ENCODE data around the gene HOMER2.

The HOMER2 gene

DNA sequence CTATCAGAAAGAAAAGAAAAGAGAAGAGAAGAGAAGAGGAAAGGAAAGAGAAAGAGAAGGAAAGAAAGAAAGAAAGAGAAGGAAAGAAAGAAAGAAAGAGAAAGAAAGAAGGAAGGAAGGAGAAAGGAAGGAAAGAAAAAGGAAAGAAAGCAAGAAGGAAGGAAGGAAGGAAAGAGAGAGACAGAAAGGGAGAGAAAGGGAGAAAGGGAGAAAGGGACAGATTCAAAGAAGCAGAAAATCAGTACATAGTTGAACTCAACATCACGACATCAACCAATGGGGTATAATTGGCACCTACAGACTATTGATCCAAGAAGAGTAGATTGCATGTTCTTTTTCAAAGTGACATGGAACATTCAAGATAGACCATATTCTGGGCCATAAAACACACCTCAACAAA lies 45.2 kb downstream of the HOMER2 start:
- no peak for DNase-seq (ENCODE audit: low read depth in 1 of 2, low spot score in 1 of 2)
- Histone ChIP-seq H3K27ac (replicated peaks) (no peak overlapping the region), H3K27me3 (ENCODE audit: insufficient read depth, poor library complexity, severe bottlenecking) (no peaks in the 10 kb centered on the region), H3K4me3 (replicated peaks; ENCODE audit: insufficient read depth, low read length) (no peak overlapping the region)
- TF ChIP-seq CTCF (IDR thresholded peaks at IDR 0.05; ENCODE audit: insufficient read depth, low read length) = no peak
- TF ChIP-seq SPI1 (IDR thresholded peaks at IDR 0.05; ENCODE audit: borderline replicate concordance, low read depth) = no peak
- no peak for TF ChIP-seq POLR2AphosphoS5 (IDR thresholded peaks at IDR 0.05; ENCODE audit: low read depth)
- TF ChIP-seq, protein P1, sequence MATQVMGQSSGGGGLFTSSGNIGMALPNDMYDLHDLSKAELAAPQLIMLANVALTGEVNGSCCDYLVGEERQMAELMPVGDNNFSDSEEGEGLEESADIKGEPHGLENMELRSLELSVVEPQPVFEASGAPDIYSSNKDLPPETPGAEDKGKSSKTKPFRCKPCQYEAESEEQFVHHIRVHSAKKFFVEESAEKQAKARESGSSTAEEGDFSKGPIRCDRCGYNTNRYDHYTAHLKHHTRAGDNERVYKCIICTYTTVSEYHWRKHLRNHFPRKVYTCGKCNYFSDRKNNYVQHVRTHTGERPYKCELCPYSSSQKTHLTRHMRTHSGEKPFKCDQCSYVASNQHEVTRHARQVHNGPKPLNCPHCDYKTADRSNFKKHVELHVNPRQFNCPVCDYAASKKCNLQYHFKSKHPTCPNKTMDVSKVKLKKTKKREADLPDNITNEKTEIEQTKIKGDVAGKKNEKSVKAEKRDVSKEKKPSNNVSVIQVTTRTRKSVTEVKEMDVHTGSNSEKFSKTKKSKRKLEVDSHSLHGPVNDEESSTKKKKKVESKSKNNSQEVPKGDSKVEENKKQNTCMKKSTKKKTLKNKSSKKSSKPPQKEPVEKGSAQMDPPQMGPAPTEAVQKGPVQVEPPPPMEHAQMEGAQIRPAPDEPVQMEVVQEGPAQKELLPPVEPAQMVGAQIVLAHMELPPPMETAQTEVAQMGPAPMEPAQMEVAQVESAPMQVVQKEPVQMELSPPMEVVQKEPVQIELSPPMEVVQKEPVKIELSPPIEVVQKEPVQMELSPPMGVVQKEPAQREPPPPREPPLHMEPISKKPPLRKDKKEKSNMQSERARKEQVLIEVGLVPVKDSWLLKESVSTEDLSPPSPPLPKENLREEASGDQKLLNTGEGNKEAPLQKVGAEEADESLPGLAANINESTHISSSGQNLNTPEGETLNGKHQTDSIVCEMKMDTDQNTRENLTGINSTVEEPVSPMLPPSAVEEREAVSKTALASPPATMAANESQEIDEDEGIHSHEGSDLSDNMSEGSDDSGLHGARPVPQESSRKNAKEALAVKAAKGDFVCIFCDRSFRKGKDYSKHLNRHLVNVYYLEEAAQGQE (IDR thresholded peaks at IDR 0.05; ENCODE audit: insufficient replicate concordance, low read depth) = no peak
- TF ChIP-seq GABPA (IDR thresholded peaks at IDR 0.05; ENCODE audit: low read depth) = no peak

- H3K4me3 ChIP-seq (replicated peaks; ENCODE audit: insufficient read depth, low read length) = no peak overlapping the region
- TF ChIP-seq CTCF (IDR thresholded peaks at IDR 0.05; ENCODE audit: insufficient read depth, low read length) = no peak
- no peak for TF ChIP-seq POLR2AphosphoS5 (IDR thresholded peaks at IDR 0.05; ENCODE audit: low read depth)
- TF ChIP-seq SPI1 (IDR thresholded peaks at IDR 0.05; ENCODE audit: borderline replicate concordance, low read depth) = no peak
- no peak for TF ChIP-seq GABPA (IDR thresholded peaks at IDR 0.05; ENCODE audit: low read depth)
- TF ChIP-seq, protein P1 (IDR thresholded peaks at IDR 0.05; ENCODE audit: insufficient replicate concordance, low read depth) = no peak
- no peaks in the 10 kb centered on the region for H3K27me3 ChIP-seq (ENCODE audit: insufficient read depth, poor library complexity, severe bottlenecking)
- DNase-seq (ENCODE audit: low read depth in 1 of 2, low spot score in 1 of 2) = no peak
- H3K27ac ChIP-seq (replicated peaks) = no peak overlapping the region
Measured at GRCh38 chr15:82904574-82904973, 47.9 kb downstream of the HOMER2 start.

DNA sequence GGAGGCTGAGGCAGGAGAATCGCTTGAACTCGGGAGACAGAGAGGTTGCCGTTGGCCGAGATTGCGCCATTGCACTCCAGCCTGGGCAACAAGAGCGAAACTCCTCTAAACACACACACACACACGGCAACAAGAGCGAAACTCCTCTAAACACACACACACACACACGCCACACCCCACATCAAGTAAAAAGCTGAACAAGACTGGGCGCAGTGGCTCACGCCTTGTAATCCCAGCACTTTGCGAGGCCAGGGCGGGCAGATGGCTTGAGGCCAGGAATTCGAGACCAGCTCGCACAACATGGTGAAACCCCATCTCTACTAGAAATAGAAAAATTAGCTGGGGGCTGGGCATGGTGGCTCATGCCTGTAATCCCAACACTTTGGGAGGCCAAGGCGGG lies 49.0 kb downstream of the HOMER2 start:
- no peak for TF ChIP-seq SPI1 (IDR thresholded peaks at IDR 0.05; ENCODE audit: borderline replicate concordance, low read depth)
- no peak for TF ChIP-seq POLR2AphosphoS5 (IDR thresholded peaks at IDR 0.05; ENCODE audit: low read depth)
- no peak for TF ChIP-seq CTCF (IDR thresholded peaks at IDR 0.05; ENCODE audit: insufficient read depth, low read length)
- no peak for TF ChIP-seq GABPA (IDR thresholded peaks at IDR 0.05; ENCODE audit: low read depth)
- TF ChIP-seq, protein P1 (IDR thresholded peaks at IDR 0.05; ENCODE audit: insufficient replicate concordance, low read depth) = no peak
- H3K27me3 ChIP-seq (ENCODE audit: insufficient read depth, poor library complexity, severe bottlenecking) = no peaks in the 10 kb centered on the region
- no peak overlapping the region for H3K4me3 ChIP-seq (replicated peaks; ENCODE audit: insufficient read depth, low read length)
- H3K27ac ChIP-seq (replicated peaks) = no peak overlapping the region
- no peak for DNase-seq (ENCODE audit: low read depth in 1 of 2, low spot score in 1 of 2)

Data from HL-60 (cell line).